Adipocyte (in vitro differentiated cells): Measurements from ENCODE around the gene BMP8A.
"Not testable (repeated sequence)": the region's sequence is repeated elsewhere in the genome, so short reads cannot be mapped to it uniquely, and the experiment has no call there.

Source experiments
- DNase-seq: peaks from one replicate; pipeline ENCODE4 v3.0.0-alpha.2; 2015; ENCODE audit warnings: low read depth
- H3K27me3 ChIP-seq: replicated peaks from 2 replicates; pipeline ENCODE4 v1.7.0; 2013; ENCODE audit warnings: mild to moderate bottlenecking, low read length, moderate library complexity; ENCODE audit not compliant: control insufficient read depth, insufficient read depth
- H3K36me3 ChIP-seq: 2 replicates; pipeline ENCODE4 v1.7.0; 2013; ENCODE audit warnings: low read length, mild to moderate bottlenecking, moderate library complexity; ENCODE audit not compliant: control insufficient read depth, insufficient read depth, severe bottlenecking
- H3K4me1 ChIP-seq: 2 replicates; pipeline ENCODE4 v1.7.0; 2013; ENCODE audit warnings: mild to moderate bottlenecking, low read length, moderate library complexity; ENCODE audit not compliant: control insufficient read depth, insufficient read depth
- H3K4me3 ChIP-seq: 2 replicates; pipeline ENCODE4 v1.7.0; 2013; ENCODE audit warnings: mild to moderate bottlenecking, low read length, moderate library complexity
- H3K9ac ChIP-seq: 2 replicates; pipeline ENCODE4 v1.7.0; 2013; ENCODE audit warnings: mild to moderate bottlenecking, low read length, moderate library complexity
- H3K9me3 ChIP-seq: 2 replicates; pipeline ENCODE4 v1.7.0; 2013; ENCODE audit warnings: mild to moderate bottlenecking, low read length, moderate library complexity; ENCODE audit not compliant: control insufficient read depth

Gene BMP8A

DNA sequence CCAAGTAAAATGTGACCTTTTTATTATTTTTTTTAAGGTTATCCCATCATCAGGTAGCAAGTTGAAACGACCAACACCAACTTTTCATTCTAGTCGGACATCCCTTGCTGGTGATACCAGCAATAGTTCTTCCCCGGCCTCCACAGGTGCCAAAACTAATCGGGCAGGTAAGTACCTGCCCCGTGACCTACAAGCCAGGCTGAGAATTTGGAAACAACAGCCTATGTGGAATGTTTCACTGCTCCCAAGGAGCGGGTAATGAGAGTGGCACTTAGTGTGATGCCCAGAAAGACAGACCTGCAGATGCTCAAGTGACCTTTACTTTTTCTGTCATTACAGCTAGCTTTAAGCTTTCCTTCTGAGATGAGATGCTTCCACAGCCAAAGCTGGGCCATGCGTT, 6.9 kb upstream of the BMP8A start:
- H3K9me3 ChIP-seq: no peaks in the 10 kb centered on the region
- peaks cover 78% of the 10 kb centered on the region for H3K36me3 ChIP-seq
- H3K4me3 ChIP-seq: no peak overlapping the region
- peaks cover 5% of the 10 kb centered on the region for H3K4me1 ChIP-seq
- no peaks in the 10 kb centered on the region for H3K27me3 ChIP-seq
- no peak for DNase-seq
- no peak overlapping the region for H3K9ac ChIP-seq

DNA sequence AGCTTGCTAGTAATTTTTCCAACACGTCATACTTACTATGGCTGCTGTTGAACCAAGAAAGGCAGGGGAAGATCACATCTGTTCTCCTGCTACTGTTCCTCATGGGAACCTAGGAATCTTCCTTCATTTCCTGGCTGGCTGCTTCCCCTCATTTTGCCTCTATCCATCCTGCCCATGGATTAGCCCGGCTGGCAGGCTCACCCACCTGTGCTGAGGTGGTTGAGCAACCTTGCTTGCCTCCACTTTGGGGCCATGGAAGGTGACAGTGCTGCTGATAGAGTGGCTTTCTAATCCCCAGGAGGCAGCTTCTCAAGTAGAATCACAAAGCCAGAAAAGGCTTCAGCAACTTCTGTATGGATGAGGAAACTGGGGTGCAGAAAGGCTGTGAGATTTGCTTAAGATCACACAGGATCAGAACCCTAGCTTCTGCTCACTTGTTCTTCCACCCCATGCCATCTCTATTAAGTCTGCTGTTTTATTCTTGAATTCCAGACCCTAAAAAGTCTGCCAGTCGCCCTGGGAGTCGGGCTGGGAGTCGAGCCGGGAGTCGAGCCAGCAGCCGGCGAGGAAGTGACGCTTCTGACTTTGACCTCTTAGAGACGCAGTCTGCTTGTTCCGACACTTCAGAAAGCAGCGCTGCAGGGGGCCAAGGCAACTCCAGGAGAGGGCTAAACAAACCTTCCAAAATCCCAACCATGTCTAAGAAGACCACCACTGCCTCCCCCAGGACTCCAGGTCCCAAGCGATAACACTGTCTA, 6.2 kb upstream of the BMP8A start:
- Histone ChIP-seq H3K36me3 (peaks cover 71% of the 10 kb centered on the region), H3K27me3 (no peaks in the 10 kb centered on the region), H3K9ac (no peak overlapping the region), H3K4me3 (no peak overlapping the region), H3K4me1 (peaks cover 5% of the 10 kb centered on the region), H3K9me3 (no peaks in the 10 kb centered on the region)
- no peak for DNase-seq

DNA sequence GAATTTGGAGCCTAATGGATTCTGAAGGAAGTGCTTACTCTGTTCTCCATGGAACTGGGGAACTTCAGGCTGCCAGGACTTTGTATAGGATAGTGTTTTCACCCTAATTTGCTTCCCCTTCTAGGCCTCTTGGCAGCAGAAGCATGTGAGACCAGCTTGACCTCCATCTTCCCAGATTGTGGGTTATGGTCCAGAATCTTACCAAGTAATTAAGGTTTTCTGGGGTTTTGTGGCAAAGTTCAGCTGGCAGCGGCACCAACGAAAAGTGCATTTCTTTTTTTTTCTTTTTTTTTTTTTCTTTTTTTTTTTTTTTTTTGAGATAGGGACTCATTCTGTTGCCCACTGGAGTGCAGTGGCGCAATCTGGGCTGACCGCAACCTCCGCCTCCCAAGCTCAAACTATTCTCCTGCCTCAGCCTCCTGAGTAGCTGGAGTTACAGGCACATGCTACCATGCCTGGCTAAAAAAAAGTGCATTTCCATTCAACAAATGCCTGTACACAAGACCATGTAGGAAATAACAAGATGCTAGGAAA, 3.4 kb upstream of the BMP8A start:
- Histone ChIP-seq H3K36me3 (peaks cover 46% of the 10 kb centered on the region), H3K4me1 (peaks cover 5% of the 10 kb centered on the region)
- DNase-seq: no peak

GRCh38 chr1:39488793-39489566, 2.5 kb upstream of the BMP8A start:
- H3K4me1 ChIP-seq: peaks cover 5% of the 10 kb centered on the region
- H3K4me3 ChIP-seq: no peak overlapping the region
- peaks cover 8% of the 10 kb centered on the region for H3K27me3 ChIP-seq
- peaks cover 41% of the 10 kb centered on the region for H3K36me3 ChIP-seq
- peak; percentile 30 for DNase-seq
- H3K9me3 ChIP-seq: no peaks in the 10 kb centered on the region
- no peak overlapping the region for H3K9ac ChIP-seq

More for the DNA sequence above, 3.4 kb upstream of the BMP8A start:
- no peak overlapping the region for H3K4me3 ChIP-seq
- peaks cover 6% of the 10 kb centered on the region for H3K27me3 ChIP-seq
- no peak overlapping the region for H3K9ac ChIP-seq
- no peaks in the 10 kb centered on the region for H3K9me3 ChIP-seq

DNA sequence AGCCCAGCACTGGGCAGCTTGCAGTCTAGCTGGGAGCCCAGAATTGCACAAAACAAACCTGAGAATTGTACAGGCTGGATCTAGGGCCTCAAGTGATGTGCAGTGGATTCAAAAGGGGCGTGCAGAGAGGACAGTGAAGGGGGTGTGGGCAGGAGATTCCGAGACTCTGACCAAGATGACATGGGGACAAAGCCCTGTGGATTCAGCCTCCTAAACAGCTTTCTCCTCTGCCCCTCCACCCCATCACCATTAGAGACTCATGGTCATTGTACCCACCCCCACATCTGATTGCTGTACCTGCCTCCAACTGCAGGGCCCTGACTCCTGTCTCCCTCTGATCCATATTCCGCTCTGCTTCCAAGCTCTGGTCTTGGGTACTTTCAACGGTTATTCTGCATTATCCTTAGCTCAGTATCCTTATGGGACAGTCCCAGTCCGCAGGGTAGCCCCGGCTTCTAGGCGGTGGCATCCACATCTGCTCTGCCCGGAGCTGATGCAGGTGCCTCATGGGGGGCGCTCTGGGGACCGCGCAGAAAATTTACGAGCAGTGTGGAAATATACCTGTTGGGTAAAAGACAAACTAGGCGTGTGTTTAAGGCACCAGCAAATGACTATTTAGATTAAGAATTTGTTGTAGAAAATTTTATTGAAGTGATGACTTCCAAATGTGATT, 1.7 kb upstream of the BMP8A start:
- Histone ChIP-seq H3K4me1 (peaks cover 5% of the 10 kb centered on the region), H3K4me3 (no peak overlapping the region), H3K36me3 (peaks cover 33% of the 10 kb centered on the region), H3K9ac (no peak overlapping the region), H3K9me3 (no peaks in the 10 kb centered on the region), H3K27me3 (peaks cover 8% of the 10 kb centered on the region)
- DNase-seq: no peak

GRCh38 chr1:39490596-39491145, 765 bp upstream of the BMP8A start:
- peaks cover 24% of the 10 kb centered on the region for H3K36me3 ChIP-seq
- peak overlapping the region; percentile 54 for H3K4me3 ChIP-seq
- no peak for DNase-seq
- H3K9ac ChIP-seq: no peak overlapping the region
- H3K27me3 ChIP-seq: peaks cover 8% of the 10 kb centered on the region
- no peaks in the 10 kb centered on the region for H3K9me3 ChIP-seq
- H3K4me1 ChIP-seq: peaks cover 5% of the 10 kb centered on the region

- H3K9ac ChIP-seq, H3K4me1 ChIP-seq, H3K9me3 ChIP-seq, DNase-seq, H3K4me3 ChIP-seq, H3K36me3 ChIP-seq: not testable (repeated sequence)
- peaks cover 16% of the 10 kb centered on the region for H3K27me3 ChIP-seq
These were observed 944 bp downstream of the BMP8A start for GRCh38 chr1:39492118-39493042.

DNA sequence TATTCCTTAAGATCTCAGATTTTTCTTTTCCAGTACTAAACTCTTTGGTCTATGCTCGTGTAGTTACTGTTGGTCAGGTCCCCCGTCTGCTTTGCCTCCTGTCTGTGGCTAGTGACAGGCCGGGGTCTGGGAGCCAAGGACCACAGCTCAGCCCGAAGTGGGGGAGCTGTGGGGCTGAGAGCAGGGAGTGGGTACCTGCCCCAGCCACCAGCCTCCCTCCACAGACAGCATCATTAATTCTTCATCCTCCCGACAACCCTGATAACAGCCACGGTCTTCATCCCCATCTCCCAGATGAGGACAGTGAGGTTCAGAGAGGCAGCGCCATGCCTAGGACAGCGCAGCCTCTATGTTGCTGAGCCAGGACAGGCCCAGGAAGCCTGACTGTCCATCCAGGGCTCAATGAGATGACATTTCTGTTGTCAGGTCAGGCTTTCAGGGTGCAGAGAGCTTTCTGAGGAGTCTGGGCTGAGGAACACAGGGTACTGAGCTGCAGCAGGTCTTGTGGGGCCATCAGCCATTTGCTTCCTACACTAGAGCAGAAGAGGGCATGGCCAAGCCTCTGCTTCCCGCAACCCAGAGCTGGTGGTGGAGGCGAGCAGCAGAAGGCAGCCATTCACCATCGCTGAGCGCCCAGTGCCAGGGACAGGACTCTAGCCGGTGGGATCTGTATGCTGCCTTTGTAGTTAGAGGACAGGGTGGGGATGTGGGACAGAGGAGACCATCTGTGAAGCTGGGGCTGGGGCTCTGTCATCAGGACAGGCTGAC, 1.8 kb downstream of the BMP8A start:
- not testable (repeated sequence) for H3K4me1 ChIP-seq, DNase-seq, H3K36me3 ChIP-seq, H3K9me3 ChIP-seq, H3K9ac ChIP-seq, H3K4me3 ChIP-seq
- peaks cover 16% of the 10 kb centered on the region for H3K27me3 ChIP-seq

DNA sequence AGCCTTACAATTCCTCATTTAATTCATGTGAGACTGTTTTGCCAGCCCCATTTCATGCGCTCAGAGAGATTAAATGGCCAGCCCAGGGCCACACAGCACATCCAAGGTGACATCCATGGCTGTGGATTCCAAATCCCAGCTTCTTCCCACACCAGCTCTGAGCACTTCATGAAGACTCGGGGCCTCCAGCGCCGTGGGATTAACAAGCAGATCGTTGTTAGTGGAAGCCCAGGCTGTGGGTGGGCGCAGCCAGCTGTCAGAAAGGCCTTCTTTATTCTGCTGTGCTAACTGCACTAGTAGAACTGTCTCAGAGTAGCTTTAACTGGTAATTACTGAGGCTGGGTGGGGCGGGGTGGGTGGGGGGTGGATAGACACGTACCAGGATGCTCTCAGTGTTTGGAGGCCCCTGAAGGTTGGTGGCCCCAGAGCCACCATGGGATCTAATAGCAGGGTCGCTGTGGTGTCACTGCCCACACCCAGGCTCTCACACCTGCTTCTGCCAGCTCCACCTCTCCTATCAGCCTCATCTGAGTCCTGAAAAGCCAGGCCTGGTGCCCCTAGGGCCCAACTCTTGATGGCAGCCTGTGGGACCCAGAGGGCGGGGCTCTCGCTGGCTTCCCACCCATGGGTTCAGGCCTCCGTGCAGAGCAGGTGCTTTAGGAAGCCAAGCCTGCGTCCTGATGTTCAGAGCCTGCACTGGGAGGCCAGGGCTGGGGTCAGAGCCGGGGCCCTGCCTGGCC, 3.4 kb downstream of the BMP8A start:
- Histone ChIP-seq H3K4me1 (peaks cover 4% of the 10 kb centered on the region), H3K9me3 (no peaks in the 10 kb centered on the region), H3K27me3 (peaks cover 16% of the 10 kb centered on the region), H3K36me3 (no peaks in the 10 kb centered on the region), H3K9ac (no peak overlapping the region), H3K4me3 (no peak overlapping the region)
- no peak for DNase-seq
